HEK293 (cell line): ENCODE results near the gene PPP1R14C.
A peak's percentile ranks its signal among the peaks of the same experiment; 100 is the strongest.

Experiments used
- CTCF ChIA-PET: fragments of 350-600 bp; formaldehyde crosslinking; extraction: SDS; loops from one replicate; lab custom pipeline; 2021; ENCODE audit warnings: antibody characterized with exemption; lab: Yijun Ruan, JAX
- POLR2A ChIA-PET: fragments of 300-600 bp; formaldehyde crosslinking; extraction: SDS; loops from one replicate; lab custom pipeline; 2020; ENCODE audit warnings: antibody characterized with exemption, inconsistent platforms; lab: Yijun Ruan, JAX
- H3K27ac ChIP-seq: fragments of 200-500 bp; sonication (Bioruptor generic); 2 replicates; pipeline ENCODE4 v1.5.1; 2014; ENCODE audit warnings: low read depth, low read length, control low read depth, inconsistent platforms; ENCODE audit errors: extremely low read depth
- H3K36me3 ChIP-seq, 2 experiments: fragments of 200-500 bp in 1 of 2; sonication (Bioruptor generic) in 1 of 2; 1 replicate in 1 of 2; 2 replicates in 1 of 2; pipeline ENCODE4 v1.5.1; 2014 to 2017; ENCODE audit warnings: inconsistent platforms in 2 of 2, low read length in 2 of 2; ENCODE audit not compliant: control insufficient read depth in 2 of 2, insufficient read depth in 1 of 2
- H3K4me1 ChIP-seq: fragments of 200-500 bp; sonication (Bioruptor generic); 2 replicates; pipeline ENCODE4 v1.5.1; 2014; ENCODE audit warnings: mild to moderate bottlenecking, low read length, inconsistent platforms; ENCODE audit not compliant: control insufficient read depth, insufficient read depth
- H3K4me3 ChIP-seq: 2 replicates; pipeline ENCODE4 v1.5.1; 2011; ENCODE audit warnings: low read depth, mild to moderate bottlenecking, control low read depth, low read length, moderate library complexity
- H3K9me3 ChIP-seq: fragments of 200-500 bp; sonication (Bioruptor generic); 2 replicates; pipeline ENCODE4 v1.5.1; 2014; ENCODE audit warnings: low read depth, low read length, inconsistent platforms; ENCODE audit not compliant: control insufficient read depth, insufficient read depth
- FEZF1 ChIP-seq: fragments of 450-650 bp; formaldehyde crosslinking; IDR thresholded peaks from 2 replicates; pipeline ENCODE4 v1.5.1; 2016; ENCODE audit warnings: missing biosample characterization, missing genetic modification characterization
- GLI2 ChIP-seq: fragments of 450-650 bp; formaldehyde crosslinking; IDR thresholded peaks from 2 replicates; pipeline ENCODE4; 2017; ENCODE audit warnings: missing biosample characterization, missing genetic modification characterization, low read depth, borderline replicate concordance
- GLIS1 ChIP-seq: fragments of 450-650 bp; formaldehyde crosslinking; IDR thresholded peaks from 2 replicates; pipeline ENCODE4 v1.5.1; 2016; ENCODE audit warnings: missing biosample characterization, missing genetic modification characterization
- IKZF3 ChIP-seq: fragments of 450-650 bp; IDR thresholded peaks from 2 replicates; pipeline ENCODE4 v1.5.0; 2018; ENCODE audit warnings: missing biosample characterization, mild to moderate bottlenecking, missing genetic modification characterization, moderate library complexity
- OSR2 ChIP-seq: fragments of 450-650 bp; formaldehyde crosslinking; IDR thresholded peaks from 2 replicates; pipeline ENCODE4 v1.5.1; 2016; ENCODE audit warnings: missing biosample characterization, missing genetic modification characterization
- OVOL3 ChIP-seq: fragments of 450-650 bp; formaldehyde crosslinking; IDR thresholded peaks from 2 replicates; pipeline ENCODE4 v1.5.1; 2016; ENCODE audit warnings: missing biosample characterization, missing genetic modification characterization
- PRDM6 ChIP-seq: fragments of 450-650 bp; formaldehyde crosslinking; IDR thresholded peaks from 2 replicates; pipeline ENCODE4 v1.5.1; 2017; ENCODE audit warnings: missing biosample characterization, missing genetic modification characterization
- RBAK ChIP-seq: fragments of 450-650 bp; formaldehyde crosslinking; IDR thresholded peaks from 2 replicates; pipeline ENCODE4 v1.5.1; 2016; ENCODE audit warnings: missing biosample characterization, missing genetic modification characterization
- SCRT1 ChIP-seq: fragments of 450-650 bp; formaldehyde crosslinking; IDR thresholded peaks from 2 replicates; pipeline ENCODE4 v1.5.1; 2016; ENCODE audit warnings: missing biosample characterization, missing genetic modification characterization, borderline replicate concordance
- TCF7L2 ChIP-seq: IDR thresholded peaks from 2 replicates; pipeline ENCODE4 v1.6.1; 2011; ENCODE audit warnings: low read depth, mild to moderate bottlenecking, inconsistent platforms, low read length, moderate library complexity, borderline replicate concordance
- TRIM28 ChIP-seq: IDR thresholded peaks from 2 replicates; pipeline ENCODE4 v1.6.1; 2011; ENCODE audit warnings: low read length, control low read depth, borderline replicate concordance
- WT1 ChIP-seq: fragments of 450-650 bp; formaldehyde crosslinking; IDR thresholded peaks from 2 replicates; pipeline ENCODE4 v1.5.1; 2016; ENCODE audit warnings: missing biosample characterization, missing genetic modification characterization
- ZFP41 ChIP-seq: fragments of 450-650 bp; formaldehyde crosslinking; IDR thresholded peaks from 2 replicates; pipeline ENCODE4 v1.5.1; 2016; ENCODE audit warnings: missing biosample characterization, missing genetic modification characterization, borderline replicate concordance
- ZNF112 ChIP-seq: fragments of 450-650 bp; formaldehyde crosslinking; IDR thresholded peaks from 2 replicates; pipeline ENCODE4 v1.5.0; 2017; ENCODE audit warnings: missing biosample characterization, missing genetic modification characterization
- ZNF175 ChIP-seq: fragments of 450-650 bp; formaldehyde crosslinking; IDR thresholded peaks from 2 replicates; pipeline ENCODE4 v1.5.1; 2016; ENCODE audit warnings: missing biosample characterization, missing genetic modification characterization
- ZNF2 ChIP-seq: fragments of 450-650 bp; formaldehyde crosslinking; IDR thresholded peaks from 2 replicates; pipeline ENCODE4 v1.5.1; 2016; ENCODE audit warnings: missing biosample characterization, missing genetic modification characterization
- ZNF223 ChIP-seq: fragments of 450-650 bp; formaldehyde crosslinking; IDR thresholded peaks from 2 replicates; pipeline ENCODE4 v1.5.1; 2016; ENCODE audit warnings: missing biosample characterization, missing genetic modification characterization
- ZNF311 ChIP-seq: fragments of 450-650 bp; formaldehyde crosslinking; IDR thresholded peaks from 2 replicates; pipeline ENCODE4 v1.5.1; 2017; ENCODE audit warnings: missing biosample characterization, missing genetic modification characterization, borderline replicate concordance
- ZNF324 ChIP-seq: fragments of 450-650 bp; formaldehyde crosslinking; IDR thresholded peaks from 2 replicates; pipeline ENCODE4 v1.5.1; 2016; ENCODE audit warnings: missing biosample characterization, missing genetic modification characterization
- ZNF335 ChIP-seq: fragments of 450-650 bp; formaldehyde crosslinking; conservative IDR thresholded peaks from 2 replicates; pipeline ENCODE4 v1.5.1; 2016; ENCODE audit warnings: missing biosample characterization, missing genetic modification characterization
- ZNF350 ChIP-seq: fragments of 450-650 bp; formaldehyde crosslinking; IDR thresholded peaks from 2 replicates; pipeline ENCODE4 v1.5.0; 2017; ENCODE audit warnings: missing biosample characterization, mild to moderate bottlenecking, missing genetic modification characterization
- ZNF48 ChIP-seq: fragments of 450-650 bp; formaldehyde crosslinking; IDR thresholded peaks from 2 replicates; pipeline ENCODE4 v1.5.1; 2016; ENCODE audit warnings: missing biosample characterization, missing genetic modification characterization
- ZNF561 ChIP-seq: fragments of 450-650 bp; IDR thresholded peaks from 2 replicates; pipeline ENCODE4 v1.5.1; 2018; ENCODE audit warnings: missing biosample characterization, missing genetic modification characterization, borderline replicate concordance
- ZNF600 ChIP-seq: fragments of 450-650 bp; formaldehyde crosslinking; IDR thresholded peaks from 2 replicates; pipeline ENCODE4 v1.5.1; 2016; ENCODE audit warnings: missing biosample characterization, missing genetic modification characterization
- ZNF664 ChIP-seq: fragments of 450-650 bp; formaldehyde crosslinking; IDR thresholded peaks from 2 replicates; pipeline ENCODE4 v1.5.1; 2016; ENCODE audit warnings: missing biosample characterization, missing genetic modification characterization
- ZNF704 ChIP-seq: fragments of 450-650 bp; formaldehyde crosslinking; IDR thresholded peaks from 2 replicates; pipeline ENCODE4 v1.5.1; 2016; ENCODE audit warnings: missing biosample characterization, missing genetic modification characterization
- ZNF792 ChIP-seq: fragments of 450-650 bp; formaldehyde crosslinking; IDR thresholded peaks from 2 replicates; pipeline ENCODE4 v1.5.1; 2016; ENCODE audit warnings: missing biosample characterization, missing genetic modification characterization
- ZNF843 ChIP-seq: fragments of 450-650 bp; formaldehyde crosslinking; IDR thresholded peaks from 2 replicates; pipeline ENCODE4 v1.5.1; 2016; ENCODE audit warnings: missing biosample characterization, missing genetic modification characterization
- ZXDB ChIP-seq: fragments of 450-650 bp; formaldehyde crosslinking; IDR thresholded peaks from 2 replicates; pipeline ENCODE4 v1.5.1; 2016; ENCODE audit warnings: missing biosample characterization, missing genetic modification characterization
- TF ChIP-seq, protein P1 (sequence below): fragments of 450-650 bp; formaldehyde crosslinking; IDR thresholded peaks from 2 replicates; pipeline ENCODE4 v1.5.1; 2016; ENCODE audit warnings: missing biosample characterization, missing genetic modification characterization
- TF ChIP-seq, protein P2 (sequence below): fragments of 450-650 bp; formaldehyde crosslinking; IDR thresholded peaks from 2 replicates; pipeline ENCODE4 v1.5.1; 2017; ENCODE audit warnings: missing biosample characterization, missing genetic modification characterization

The PPP1R14C gene

GRCh38 chr6:150251566-150252186, 108.8 kb downstream of the PPP1R14C start:
- ChIA-PET CTCF (interaction anchor here (0.9 to 1.8 kb wide), 5 partner anchors 40 to 183 kb away, joined by 3 to 6 read pairs (median 3); partner anchors contain the start of gene ULBP3), POLR2A (no interaction called here)
- H3K4me3 ChIP-seq = no peak overlapping the region
- no peaks in the 10 kb centered on the region for H3K9me3 ChIP-seq
- H3K27ac ChIP-seq = peak overlapping the region; percentile 55
- H3K36me3 ChIP-seq = peaks cover 0 to 11% of the 10 kb centered on the region in 2 experiments; a peak in 1 of 3 replicates
- peaks cover 29% of the 10 kb centered on the region for H3K4me1 ChIP-seq
- TF ChIP-seq ZNF792 (no peak), ZNF324 (no peak), FEZF1 (peak; percentile 85), ZNF600 (no peak), OVOL3 (tag by site-specific recombination) (peak; percentile 48; the same call in 1 of the 2 replicates), GLIS1 (tag by site-specific recombination) (no peak), SCRT1 (tag by site-specific recombination) (0 out of 2 replicates have a peak, but pooled peaks have one; percentile 35), ZFP41 (tag by site-specific recombination) (no peak), ZNF664 (tag by site-specific recombination) (peak; percentile 54), WT1 (tag by site-specific recombination) (peak; percentile 55; the same call in 1 of the 2 replicates), ZNF112 (tag by site-specific recombination) (no peak), RBAK (tag by site-specific recombination) (no peak), ZNF223 (tag by site-specific recombination) (no peak), ZNF175 (no peak), GLI2 (peak; percentile 44; the same call in 1 of the 2 replicates), TRIM28 (peak; percentile 88; the same call in 1 of the 2 replicates), ZNF2 (tag by site-specific recombination) (peak; percentile 20; the same call in 1 of the 2 replicates), ZNF350 (tag by site-specific recombination) (no peak), ZNF561 (tag by site-specific recombination) (no peak), ZXDB (tag by site-specific recombination) (peak; percentile 59; the same call in 1 of the 2 replicates), PRDM6 (tag by site-specific recombination) (peak; percentile 70), OSR2 (tag by site-specific recombination) (peak; percentile 80), ZNF335 (no peak), ZNF704 (no peak), TCF7L2 (no peak), ZNF48 (tag by site-specific recombination) (no peak), IKZF3 (tag by site-specific recombination) (peak; percentile 18; the same call in 1 of the 2 replicates), ZNF311 (tag by site-specific recombination) (no peak), ZNF843 (tag by site-specific recombination) (peak; percentile 83)
- TF ChIP-seq, protein P1, sequence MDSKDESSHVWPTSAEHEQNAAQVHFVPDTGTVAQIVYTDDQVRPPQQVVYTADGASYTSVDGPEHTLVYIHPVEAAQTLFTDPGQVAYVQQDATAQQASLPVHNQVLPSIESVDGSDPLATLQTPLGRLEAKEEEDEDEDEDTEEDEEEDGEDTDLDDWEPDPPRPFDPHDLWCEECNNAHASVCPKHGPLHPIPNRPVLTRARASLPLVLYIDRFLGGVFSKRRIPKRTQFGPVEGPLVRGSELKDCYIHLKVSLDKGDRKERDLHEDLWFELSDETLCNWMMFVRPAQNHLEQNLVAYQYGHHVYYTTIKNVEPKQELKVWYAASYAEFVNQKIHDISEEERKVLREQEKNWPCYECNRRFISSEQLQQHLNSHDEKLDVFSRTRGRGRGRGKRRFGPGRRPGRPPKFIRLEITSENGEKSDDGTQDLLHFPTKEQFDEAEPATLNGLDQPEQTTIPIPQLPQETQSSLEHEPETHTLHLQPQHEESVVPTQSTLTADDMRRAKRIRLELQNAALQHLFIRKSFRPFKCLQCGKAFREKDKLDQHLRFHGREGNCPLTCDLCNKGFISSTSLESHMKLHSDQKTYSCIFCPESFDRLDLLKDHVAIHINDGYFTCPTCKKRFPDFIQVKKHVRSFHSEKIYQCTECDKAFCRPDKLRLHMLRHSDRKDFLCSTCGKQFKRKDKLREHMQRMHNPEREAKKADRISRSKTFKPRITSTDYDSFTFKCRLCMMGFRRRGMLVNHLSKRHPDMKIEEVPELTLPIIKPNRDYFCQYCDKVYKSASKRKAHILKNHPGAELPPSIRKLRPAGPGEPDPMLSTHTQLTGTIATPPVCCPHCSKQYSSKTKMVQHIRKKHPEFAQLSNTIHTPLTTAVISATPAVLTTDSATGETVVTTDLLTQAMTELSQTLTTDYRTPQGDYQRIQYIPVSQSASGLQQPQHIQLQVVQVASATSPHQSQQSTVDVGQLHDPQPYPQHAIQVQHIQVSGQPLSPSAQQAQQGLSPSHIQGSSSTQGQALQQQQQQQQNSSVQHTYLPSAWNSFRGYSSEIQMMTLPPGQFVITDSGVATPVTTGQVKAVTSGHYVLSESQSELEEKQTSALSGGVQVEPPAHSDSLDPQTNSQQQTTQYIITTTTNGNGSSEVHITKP (tag by site-specific recombination) = no peak
- TF ChIP-seq, protein P2, sequence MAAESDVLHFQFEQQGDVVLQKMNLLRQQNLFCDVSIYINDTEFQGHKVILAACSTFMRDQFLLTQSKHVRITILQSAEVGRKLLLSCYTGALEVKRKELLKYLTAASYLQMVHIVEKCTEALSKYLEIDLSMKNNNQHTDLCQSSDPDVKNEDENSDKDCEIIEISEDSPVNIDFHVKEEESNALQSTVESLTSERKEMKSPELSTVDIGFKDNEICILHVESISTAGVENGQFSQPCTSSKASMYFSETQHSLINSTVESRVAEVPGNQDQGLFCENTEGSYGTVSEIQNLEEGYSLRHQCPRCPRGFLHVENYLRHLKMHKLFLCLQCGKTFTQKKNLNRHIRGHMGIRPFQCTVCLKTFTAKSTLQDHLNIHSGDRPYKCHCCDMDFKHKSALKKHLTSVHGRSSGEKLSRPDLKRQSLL (tag by site-specific recombination) = no peak
